ENCODE measurements around the gene WDTC1.

The WDTC1 gene

GRCh38 chr1:27302612-27303011 is 68.2 kb downstream of the WDTC1 start:
- no peak for DNase-seq

- no peak for DNase-seq
Measured at GRCh38 chr1:27303509-27303908, 69.1 kb downstream of the WDTC1 start.

GRCh38 chr1:27306071-27306470 is 71.6 kb downstream of the WDTC1 start:
- no peak for DNase-seq

- DNase-seq, result no peak
Measured at GRCh38 chr1:27306892-27307761, 72.7 kb downstream of the WDTC1 start.

- no peak for DNase-seq
Measured at GRCh38 chr1:27307874-27308598, 73.6 kb downstream of the WDTC1 start.

- DNase-seq, result no peak
Measured at GRCh38 chr1:27314169-27314568, 79.7 kb downstream of the WDTC1 start.

- no peak for DNase-seq
Measured at GRCh38 chr1:27314737-27315136, 80.3 kb downstream of the WDTC1 start.

- DNase-seq, result no peak
Measured at GRCh38 chr1:27316860-27317259, 82.4 kb downstream of the WDTC1 start.

GRCh38 chr1:27318136-27318535 is 83.7 kb downstream of the WDTC1 start:
- DNase-seq, result no peak

- no peak for DNase-seq
Measured at GRCh38 chr1:27318596-27318995, 84.2 kb downstream of the WDTC1 start.

GRCh38 chr1:27321813-27322568 is 87.6 kb downstream of the WDTC1 start, which contains the start of gene TMEM222:
TMEM222 (plus strand) TSS chr1:27322163; CDS start chr1:27322198, 35 bp downstream.
- DNase-seq, result peak; percentile 93

GRCh38 chr1:27322569-27323240 is 88.3 kb downstream of the WDTC1 start:
- DNase-seq, result no peak

GRCh38 chr1:27325286-27325685 is 90.9 kb downstream of the WDTC1 start:
- DNase-seq, result no peak

GRCh38 chr1:27327964-27328363 is 93.5 kb downstream of the WDTC1 start:
- no peak for DNase-seq

GRCh38 chr1:27330786-27331185 is 96.4 kb downstream of the WDTC1 start:
- no peak for DNase-seq

- no peak for DNase-seq
Measured at GRCh38 chr1:27331426-27331825, 97.0 kb downstream of the WDTC1 start.

- DNase-seq, result no peak
Measured at GRCh38 chr1:27331922-27332321, 97.5 kb downstream of the WDTC1 start.

- no peak for DNase-seq
Measured at GRCh38 chr1:27332536-27333281, 98.3 kb downstream of the WDTC1 start.

- DNase-seq, result no peak
Measured at GRCh38 chr1:27333717-27334279, 99.4 kb downstream of the WDTC1 start.

- DNase-seq, result no peak
Measured at GRCh38 chr1:27335506-27336422, 101.3 kb downstream of the WDTC1 start.

GRCh38 chr1:27336756-27337155 is 102.3 kb downstream of the WDTC1 start:
- DNase-seq, result no peak
